Progenitor cell of endocrine pancreas (in vitro differentiated cells): ENCODE data around the gene DCUN1D2. TPM values are rescaled to one million over a fixed set of nuclear protein-coding genes. Genes with fewer than 3 reads are reported as not detected.

ENCODE experiments used
- DNase-seq: peaks from one replicate; pipeline ENCODE4 v3.0.0; 2021; ENCODE audit warnings: low spot score; ENCODE audit not compliant: unreplicated experiment
- H3K27ac Mint-ChIP-seq: 2 replicates; pipeline ENCODE4 v1.8.0; 2021; ENCODE audit warnings: mild to moderate bottlenecking, moderate library complexity, mixed read lengths
- H3K27me3 Mint-ChIP-seq: 2 replicates; pipeline ENCODE4 v1.8.0; 2021; ENCODE audit warnings: mixed read lengths
- H3K36me3 Mint-ChIP-seq: 2 replicates; pipeline ENCODE4 v1.8.0; 2022; ENCODE audit warnings: mixed read lengths; ENCODE audit not compliant: insufficient read depth
- H3K4me1 Mint-ChIP-seq: 2 replicates; pipeline ENCODE4 v1.8.0; 2021; ENCODE audit warnings: low read depth, mixed read lengths
- H3K4me3 Mint-ChIP-seq: 2 replicates; pipeline ENCODE4 v1.8.0; 2021; ENCODE audit warnings: low read depth, mild to moderate bottlenecking, moderate library complexity, mixed read lengths
- H3K9me3 Mint-ChIP-seq: 2 replicates; pipeline ENCODE4 v1.8.0; 2021; ENCODE audit warnings: low read depth, mixed read lengths
- total RNA-seq: library from RNA; stranded (reverse); gene quantifications from 2 replicates; pipeline ENCODE4 v1.2.1, GENCODE V29; 2021
- TF ChIP-seq, protein P1 (sequence below): fragments of 200-600 bp; sonication (generic); IDR thresholded peaks from one replicate; pipeline ENCODE4 v1.5.0; 2021; ENCODE audit warnings: antibody characterized with exemption, mild to moderate bottlenecking; ENCODE audit not compliant: unreplicated experiment

DCUN1D2 gene
- total RNA-seq, 1 donor from 2014 or later = 51.2 TPM

DNA sequence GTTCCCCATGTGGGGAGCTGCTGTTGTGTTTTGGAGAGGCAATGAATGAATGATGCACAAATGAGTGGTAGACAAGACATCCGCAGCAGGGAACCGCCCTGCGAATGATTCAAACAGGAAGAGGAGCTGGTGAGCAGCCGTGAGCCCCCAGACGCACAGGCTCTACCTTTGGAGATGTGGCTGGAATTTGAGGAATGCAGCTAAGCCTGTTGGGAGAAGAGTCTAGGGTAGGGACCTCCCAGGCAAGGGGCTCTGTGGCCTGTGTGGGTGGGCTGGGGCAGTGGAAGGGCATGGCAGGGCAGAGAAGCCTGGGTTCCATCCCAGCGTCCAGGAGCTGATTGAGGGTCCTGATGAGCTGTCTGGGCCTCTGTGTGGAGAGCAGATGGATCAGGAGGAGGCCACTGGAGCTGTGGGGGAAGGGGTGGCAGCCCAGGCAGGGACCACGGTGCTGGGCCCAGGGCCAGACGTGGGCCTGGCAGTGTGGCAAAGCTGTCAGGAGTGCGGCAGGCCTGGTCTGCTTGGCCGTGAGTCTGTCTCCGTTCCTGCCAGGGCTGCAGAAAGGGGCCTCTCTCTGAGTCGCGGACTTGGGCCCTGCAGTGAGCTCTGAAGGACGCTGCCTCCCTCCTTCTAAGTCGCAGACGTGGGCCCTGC, 41.8 kb upstream of the DCUN1D2 start:
- no peak for DNase-seq
- TF ChIP-seq, protein P1, sequence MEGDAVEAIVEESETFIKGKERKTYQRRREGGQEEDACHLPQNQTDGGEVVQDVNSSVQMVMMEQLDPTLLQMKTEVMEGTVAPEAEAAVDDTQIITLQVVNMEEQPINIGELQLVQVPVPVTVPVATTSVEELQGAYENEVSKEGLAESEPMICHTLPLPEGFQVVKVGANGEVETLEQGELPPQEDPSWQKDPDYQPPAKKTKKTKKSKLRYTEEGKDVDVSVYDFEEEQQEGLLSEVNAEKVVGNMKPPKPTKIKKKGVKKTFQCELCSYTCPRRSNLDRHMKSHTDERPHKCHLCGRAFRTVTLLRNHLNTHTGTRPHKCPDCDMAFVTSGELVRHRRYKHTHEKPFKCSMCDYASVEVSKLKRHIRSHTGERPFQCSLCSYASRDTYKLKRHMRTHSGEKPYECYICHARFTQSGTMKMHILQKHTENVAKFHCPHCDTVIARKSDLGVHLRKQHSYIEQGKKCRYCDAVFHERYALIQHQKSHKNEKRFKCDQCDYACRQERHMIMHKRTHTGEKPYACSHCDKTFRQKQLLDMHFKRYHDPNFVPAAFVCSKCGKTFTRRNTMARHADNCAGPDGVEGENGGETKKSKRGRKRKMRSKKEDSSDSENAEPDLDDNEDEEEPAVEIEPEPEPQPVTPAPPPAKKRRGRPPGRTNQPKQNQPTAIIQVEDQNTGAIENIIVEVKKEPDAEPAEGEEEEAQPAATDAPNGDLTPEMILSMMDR = no peak
- no peaks in the 10 kb centered on the region for H3K9me3 Mint-ChIP-seq
- H3K4me1 Mint-ChIP-seq = no peaks in the 10 kb centered on the region
- H3K4me3 Mint-ChIP-seq = no peak overlapping the region
- no peaks in the 10 kb centered on the region for H3K27me3 Mint-ChIP-seq
- peaks cover 19% of the 10 kb centered on the region for H3K36me3 Mint-ChIP-seq
- H3K27ac Mint-ChIP-seq = peak overlapping the region; percentile 62

DNA sequence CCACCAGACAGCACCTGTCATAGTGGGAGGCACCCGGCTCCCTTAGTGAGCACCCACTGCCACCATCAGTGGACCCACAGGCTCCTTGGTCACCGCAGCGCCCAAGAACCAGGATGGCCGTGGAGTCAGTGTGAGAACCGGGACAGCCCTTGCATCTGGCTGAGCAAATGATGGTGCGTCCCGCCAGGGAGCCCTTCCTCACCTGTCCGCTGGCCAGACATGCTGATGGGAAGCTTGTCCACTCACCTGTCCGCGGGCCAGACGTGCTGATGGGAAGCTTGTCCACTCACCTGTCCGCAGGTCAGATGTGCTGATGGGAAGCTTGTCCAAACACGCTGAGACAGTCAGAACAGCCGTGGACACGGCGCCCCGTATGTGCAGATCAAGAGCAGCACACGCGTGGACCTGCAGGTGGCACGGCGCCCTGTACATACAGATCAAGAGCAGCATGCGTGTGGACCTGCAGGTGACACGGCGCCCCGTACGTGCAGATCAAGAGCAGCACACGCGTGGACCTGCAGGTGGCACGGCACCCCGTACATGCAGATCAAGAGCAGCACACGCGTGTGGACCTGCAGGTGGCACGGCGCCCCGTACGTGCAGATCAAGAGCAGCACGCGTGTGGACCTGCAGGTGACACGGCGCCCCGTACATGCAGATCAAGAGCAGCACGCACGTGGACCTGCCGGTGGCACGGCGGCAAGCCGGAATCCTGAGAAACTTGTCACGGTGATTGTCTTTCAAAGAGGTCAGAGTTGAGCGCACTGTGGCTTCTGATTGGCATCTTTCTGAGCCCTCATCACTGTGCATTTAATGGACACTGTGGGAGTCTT, 40.7 kb upstream of the DCUN1D2 start:
- TF ChIP-seq, protein P1 = no peak
- H3K4me3 Mint-ChIP-seq = no peak overlapping the region
- peak overlapping the region; percentile 62 for H3K27ac Mint-ChIP-seq
- no peaks in the 10 kb centered on the region for H3K27me3 Mint-ChIP-seq
- peaks cover 21% of the 10 kb centered on the region for H3K36me3 Mint-ChIP-seq
- no peak for DNase-seq
- H3K4me1 Mint-ChIP-seq = no peaks in the 10 kb centered on the region
- no peaks in the 10 kb centered on the region for H3K9me3 Mint-ChIP-seq

DNA sequence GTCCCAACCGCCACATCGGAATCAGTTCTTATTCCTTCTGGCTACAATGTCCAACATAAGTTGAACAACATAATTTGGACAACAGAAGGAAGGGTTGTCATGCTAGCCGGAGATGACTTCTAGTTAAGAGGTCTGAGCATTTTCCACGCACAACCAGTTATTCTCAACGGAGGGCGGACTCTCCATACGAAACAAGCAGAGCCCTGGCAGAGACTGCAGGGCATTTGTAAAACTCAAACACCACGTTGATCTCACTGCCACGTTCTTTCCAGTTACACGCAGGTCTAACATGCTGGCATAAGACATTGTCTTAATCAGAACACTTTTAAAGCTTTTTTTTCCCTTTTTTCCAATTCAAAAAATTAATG, 38.3 kb upstream of the DCUN1D2 start:
- Mint-ChIP-seq H3K4me1 (no peaks in the 10 kb centered on the region), H3K27ac (no peak overlapping the region), H3K36me3 (peaks cover 25% of the 10 kb centered on the region), H3K9me3 (no peaks in the 10 kb centered on the region), H3K4me3 (no peak overlapping the region), H3K27me3 (no peaks in the 10 kb centered on the region)
- TF ChIP-seq, protein P1 = no peak
- DNase-seq = no peak

DNA sequence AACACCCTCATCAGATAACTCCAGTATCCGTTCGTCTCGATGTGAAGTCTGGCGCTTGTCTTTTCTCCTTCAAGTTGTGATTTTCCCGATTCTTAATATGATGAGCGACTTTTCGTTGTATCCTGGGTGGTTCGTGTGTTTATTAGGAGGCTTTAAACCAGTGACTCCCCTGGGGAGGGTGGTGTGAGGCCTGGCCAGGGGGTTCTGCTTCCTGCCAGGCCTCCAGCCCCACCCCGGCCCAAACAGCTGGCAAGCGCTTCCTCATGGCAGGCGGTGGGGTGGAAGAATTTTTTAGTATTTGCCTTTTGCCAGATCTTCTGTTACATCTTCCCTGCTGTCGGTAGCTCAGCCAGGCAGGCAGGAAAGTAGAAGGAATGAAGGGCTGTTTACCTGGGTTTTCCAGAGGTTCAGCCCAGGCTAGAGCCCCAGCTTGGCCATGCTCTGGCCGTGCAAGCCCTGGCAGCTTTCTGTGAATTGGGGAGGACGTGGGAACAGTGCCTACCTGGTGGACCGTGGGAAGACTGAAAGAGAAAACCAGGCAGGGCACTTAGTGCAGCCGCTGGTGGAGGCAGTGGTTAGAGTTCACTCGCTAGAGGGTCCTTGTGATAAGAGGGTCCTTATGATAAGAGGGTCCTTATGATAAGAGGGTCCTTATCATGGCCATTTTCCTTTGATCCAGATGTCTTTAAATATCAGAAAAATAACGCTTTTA, 37.7 kb upstream of the DCUN1D2 start:
- H3K4me1 Mint-ChIP-seq = no peaks in the 10 kb centered on the region
- no peak overlapping the region for H3K27ac Mint-ChIP-seq
- peaks cover 30% of the 10 kb centered on the region for H3K36me3 Mint-ChIP-seq
- no peaks in the 10 kb centered on the region for H3K9me3 Mint-ChIP-seq
- TF ChIP-seq, protein P1 = no peak
- H3K4me3 Mint-ChIP-seq = no peak overlapping the region
- H3K27me3 Mint-ChIP-seq = no peaks in the 10 kb centered on the region
- DNase-seq = no peak

DNA sequence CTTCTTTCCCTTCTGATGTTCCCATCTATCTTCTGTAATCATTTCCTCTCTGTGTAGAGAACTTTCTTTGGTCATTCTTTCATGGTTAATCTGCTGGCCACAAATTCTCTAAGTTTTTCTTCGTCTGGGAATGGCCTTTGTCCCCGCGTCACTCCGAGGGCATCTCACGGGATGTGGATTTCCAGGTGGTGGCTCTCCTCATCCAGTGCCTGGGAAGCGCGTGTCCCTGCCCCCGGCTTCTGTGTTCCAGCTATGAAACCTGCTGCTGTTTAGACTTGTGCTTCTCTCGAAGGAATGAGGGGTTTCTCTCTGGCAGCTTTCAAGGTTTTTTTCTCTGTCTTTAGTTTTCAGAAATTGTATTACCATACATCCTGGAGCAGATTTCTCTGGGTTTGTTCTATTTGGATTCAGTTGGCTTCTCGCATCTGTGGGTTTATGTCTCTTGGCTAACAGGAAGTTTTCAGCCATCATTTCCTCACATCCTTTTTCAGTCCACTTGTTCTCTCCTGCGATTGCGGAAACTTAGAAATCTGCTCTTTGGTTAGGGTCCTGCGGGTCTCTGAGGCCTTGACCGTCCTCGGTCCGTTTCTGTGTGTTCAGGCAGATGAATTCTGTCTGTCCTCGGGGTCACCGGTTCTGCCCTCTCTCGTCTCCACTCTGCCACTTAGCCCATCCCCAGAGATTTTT, 36.9 kb upstream of the DCUN1D2 start:
- Mint-ChIP-seq H3K4me1 (no peaks in the 10 kb centered on the region), H3K27me3 (no peaks in the 10 kb centered on the region), H3K4me3 (no peak overlapping the region), H3K36me3 (peaks cover 37% of the 10 kb centered on the region), H3K27ac (peak overlapping the region; percentile 5), H3K9me3 (no peaks in the 10 kb centered on the region)
- TF ChIP-seq, protein P1 = no peak
- no peak for DNase-seq
